ENCODE data around the gene STK16. TPM values are rescaled to one million over a fixed set of nuclear protein-coding genes. Genes with fewer than 3 reads are reported as not detected.

The STK16 gene
- total and polyA plus RNA-seq, 2 of the 4 experiments (the other 2 are of a cell fraction), result 44.4 to 50.1 TPM

GRCh38 chr2:219214141-219214540 is 31.1 kb upstream of the STK16 start:
- Histone ChIP-seq H4K91ac (ENCODE audit: insufficient read depth, low read depth, low read length) (no peak overlapping the region), H3K4ac (ENCODE audit: low read depth, low read length) (no peak overlapping the region), H3K79me1 (ENCODE audit: low read depth in 1 of 2, low read length in 2 of 2) (peaks cover 8 to 26% of the 10 kb centered on the region in 2 experiments; a peak in 3 of 4 replicates), H2BK120ac (ENCODE audit: low read depth, low read length) (no peak overlapping the region), H3K27ac (ENCODE audit: insufficient read depth, low read length) (no peak overlapping the region), H4K5ac (ENCODE audit: low read depth, low read length) (no peak overlapping the region), H3K9ac (ENCODE audit: low read depth, low read length) (no peak overlapping the region), H4K8ac (ENCODE audit: low read depth in 2 of 2, low read length in 2 of 2) (no peak overlapping the region), H3K4me3 (ENCODE audit: insufficient read depth, low read depth, low read length) (no peak overlapping the region), H2AFZ (replicated peaks; ENCODE audit: low read length, poor library complexity) (no peak overlapping the region), H3K23ac (ENCODE audit: low read depth, low read length) (no peak overlapping the region), H3K9me3 (ENCODE audit: control insufficient read depth, insufficient read depth, low read length) (no peaks in the 10 kb centered on the region), H2BK5ac (ENCODE audit: low read depth, low read length, poor library complexity, severe bottlenecking) (no peak overlapping the region), H3K56ac (ENCODE audit: extremely low read depth, insufficient read depth, low read length) (no peak overlapping the region), H3K9me1 (ENCODE audit: insufficient read depth, low read length) (peaks cover 6% of the 10 kb centered on the region), H3K4me2 (ENCODE audit: low read depth, low read length) (no peak overlapping the region), H2BK15ac (ENCODE audit: low read depth, low read length) (no peak overlapping the region), H2AK5ac (ENCODE audit: low read depth, low read length) (no peak overlapping the region), H3K4me1 (ENCODE audit: control insufficient read depth, insufficient read depth, low read length) (peaks cover 1% of the 10 kb centered on the region; the same call in 1 of the 2 replicates), H4K20me1 (ENCODE audit: insufficient read depth, low read length) (peaks cover 11% of the 10 kb centered on the region), H3K14ac (replicated peaks; ENCODE audit: low read depth, low read length) (no peak overlapping the region), H3K36me3 (ENCODE audit: control insufficient read depth, insufficient read depth, low read length) (peaks cover 52% of the 10 kb centered on the region), H3K27me3 (ENCODE audit: control insufficient read depth, insufficient read depth, low read length) (no peaks in the 10 kb centered on the region), H2AK9ac (replicated peaks; ENCODE audit: low read depth, low read length, poor library complexity) (peak overlapping the region; percentile 12), H3K18ac (ENCODE audit: low read depth, low read length) (no peak overlapping the region), H2BK20ac (ENCODE audit: low read depth, low read length) (no peak overlapping the region)
- WGBS, 2 experiments (ENCODE audit: extremely low coverage in 2 of 2, insufficient read length in 1 of 2), result 96% methylated on average over 8 of the region's 15 CpGs; no CpG with 5 or more reads in 1 of the 2 experiments
- TF ChIP-seq NFE2L2 (IDR thresholded peaks at IDR 0.05; ENCODE audit: low read depth, low read length), result no peak
- TF ChIP-seq RFX5 (IDR thresholded peaks at IDR 0.05; ENCODE audit: low read depth, low read length), result no peak
- no peak for TF ChIP-seq ELK1 (IDR thresholded peaks at IDR 0.05; ENCODE audit: borderline replicate concordance, low read depth, low read length)
- TF ChIP-seq FOS (IDR thresholded peaks at IDR 0.05; ENCODE audit: low read depth, low read length), result no peak
- no peak for TF ChIP-seq RAD21 (IDR thresholded peaks at IDR 0.05; ENCODE audit: low read length)
- no peak for TF ChIP-seq MXI1 (IDR thresholded peaks at IDR 0.05; ENCODE audit: borderline replicate concordance, low read depth, low read length)
- no peak for TF ChIP-seq USF2 (IDR thresholded peaks at IDR 0.05; ENCODE audit: low read depth, low read length)
- TF ChIP-seq POLR2A (IDR thresholded peaks at IDR 0.05; ENCODE audit: low read depth, low read length), result no peak
- no peak for TF ChIP-seq RCOR1 (IDR thresholded peaks at IDR 0.05; ENCODE audit: insufficient replicate concordance, low read length)
- no peak for TF ChIP-seq CEBPB (IDR thresholded peaks at IDR 0.05; ENCODE audit: low read depth, low read length)
- TF ChIP-seq SMC3 (IDR thresholded peaks at IDR 0.05; ENCODE audit: low read depth, low read length), result no peak
- no peak for TF ChIP-seq MAZ (IDR thresholded peaks at IDR 0.05; ENCODE audit: borderline replicate concordance, low read depth, low read length)
- no peak for TF ChIP-seq BHLHE40 (IDR thresholded peaks at IDR 0.05; ENCODE audit: low read depth, low read length)
- no peak for TF ChIP-seq CHD1 (IDR thresholded peaks at IDR 0.05; ENCODE audit: low read depth, low read length)
- TF ChIP-seq MAFK (IDR thresholded peaks at IDR 0.05; ENCODE audit: low read depth, low read length), result no peak
- no peak for TF ChIP-seq CTCF (conservative IDR thresholded peaks at IDR 0.05; ENCODE audit: low read depth, low read length)
- no TSS peak for BruUV-seq (replicated peaks)
- intact Hi-C loops (cut with micrococcal nuclease) (no loop called here), in situ Hi-C loops (cut with MboI; ENCODE audit: low sequenced_read_pairs) (no loop called here), dilution Hi-C loops (cut with HindIII; ENCODE audit: low sequenced_read_pairs, unreplicated experiment) (no loop called here)
- no peak for ATAC-seq (ENCODE audit: low read depth)
- ChIA-PET POLR2A (ENCODE audit: unreplicated experiment) (interaction anchor here (0.6 kb wide), 1 partner anchor 28 kb away, joined by 4 read pairs; no protein-coding TSS in a partner anchor), CTCF (no interaction called here)
- DNase-seq, result no peak

All from IMR-90 (cell line).